GM20000 (cell line): ENCODE measurements around the gene WDR27.

Source experiments
- DNase-seq: peaks from one replicate; pipeline ENCODE4 v3.0.0; 2012; ENCODE audit warnings: low spot score
- CTCF ChIP-seq: IDR thresholded peaks from 2 replicates; pipeline ENCODE4 v1.5.1; 2012; ENCODE audit warnings: mild to moderate bottlenecking, control low read depth; ENCODE audit errors: extremely low read depth, missing control alignments

Gene WDR27

GRCh38 chr6:169457762-169458161, 244.1 kb downstream of the WDR27 start:
- no peak for DNase-seq
- no peak for TF ChIP-seq CTCF

- no peak for DNase-seq
- TF ChIP-seq CTCF, result no peak
Measured at GRCh38 chr6:169456840-169457239, 245.0 kb downstream of the WDR27 start.

- DNase-seq, result no peak
- TF ChIP-seq CTCF, result no peak
Measured at GRCh38 chr6:169455470-169455869, 246.4 kb downstream of the WDR27 start.

- DNase-seq, result no peak
- TF ChIP-seq CTCF, result no peak
Measured at GRCh38 chr6:169454872-169455204, 247.0 kb downstream of the WDR27 start.

- TF ChIP-seq CTCF, result no peak
- DNase-seq, result no peak
Measured at GRCh38 chr6:169454204-169454871, 247.5 kb downstream of the WDR27 start.

GRCh38 chr6:169452869-169453620, 248.8 kb downstream of the WDR27 start:
- TF ChIP-seq CTCF, result no peak
- no peak for DNase-seq

- no peak for DNase-seq
- no peak for TF ChIP-seq CTCF
Measured at GRCh38 chr6:169452117-169452868, 249.5 kb downstream of the WDR27 start.
